ENCODE measurements around the gene CABYR. TPM values are rescaled to one million over a fixed set of nuclear protein-coding genes. Genes with fewer than 3 reads are reported as not detected.

The CABYR gene
- total RNA-seq, 4 donors from 2014 or later = 0.26 to 1.1 (median 0.78) TPM

- intact Hi-C loops (cut with DNase I) = no loop called here
- WGBS, 2 donors = 73 to 88% methylated on average over 7 of the region's 8 CpGs
- no peak overlapping the region for H3K27ac ChIP-seq
- no peak for TF ChIP-seq CTCF (IDR thresholded peaks at IDR 0.05)
- TF ChIP-seq POLR2A (IDR thresholded peaks at IDR 0.05) = no peak
- no peaks in the 10 kb centered on the region for H3K27me3 ChIP-seq
- DNase-seq = no peak
- no peaks in the 10 kb centered on the region for H3K9me3 ChIP-seq
- no peaks in the 10 kb centered on the region for H3K36me3 ChIP-seq
- H3K4me1 ChIP-seq = no peaks in the 10 kb centered on the region
- no peak overlapping the region for H3K4me3 ChIP-seq
Observed at GRCh38 chr18:24201699-24202687, 63.1 kb downstream of the CABYR start.

GRCh38 chr18:24204904-24205303 lies 66.0 kb downstream of the CABYR start:
- Histone ChIP-seq H3K27me3 (no peaks in the 10 kb centered on the region), H3K4me1 (peaks cover 0 to 11% (median 0%) of the 10 kb centered on the region in 3 donors), H3K4me3 (no peak overlapping the region), H3K9me3 (no peaks in the 10 kb centered on the region), H3K36me3 (no peaks in the 10 kb centered on the region), H3K27ac (no peak overlapping the region)
- TF ChIP-seq POLR2A (IDR thresholded peaks at IDR 0.05) (no peak), CTCF (IDR thresholded peaks at IDR 0.05) (no peak)
- intact Hi-C loops (cut with DNase I) = no loop called here
- DNase-seq = no peak
- whole genome bisulfite sequencing, 2 donors = 77 to 79% methylated on average over 3 of the region's 3 CpGs

- Histone ChIP-seq H3K4me3 (no peak overlapping the region), H3K4me1 (peaks cover 0 to 28% (median 4%) of the 10 kb centered on the region in 3 donors), H3K36me3 (no peaks in the 10 kb centered on the region), H3K9me3 (no peaks in the 10 kb centered on the region), H3K27me3 (no peaks in the 10 kb centered on the region), H3K27ac (no peak overlapping the region)
- 23 to 29% methylated on average over 2 of the region's 2 CpGs for WGBS, 2 donors
- intact Hi-C loops (cut with DNase I) = no loop called here
- no peak for DNase-seq
- TF ChIP-seq CTCF (IDR thresholded peaks at IDR 0.05) = no peak
Observed at GRCh38 chr18:24208270-24209035, 69.6 kb downstream of the CABYR start.

GRCh38 chr18:24209558-24209957 lies 70.7 kb downstream of the CABYR start:
- no peaks in the 10 kb centered on the region for H3K9me3 ChIP-seq
- WGBS, 2 donors = 52 to 58% methylated on average over 6 of the region's 6 CpGs

More at GRCh38 chr18:24209558-24209957, 70.7 kb downstream of the CABYR start:
- Histone ChIP-seq H3K27ac (no peak overlapping the region), H3K4me1 (peaks cover 5 to 39% (median 7%) of the 10 kb centered on the region in 3 donors), H3K4me3 (no peak overlapping the region), H3K27me3 (no peaks in the 10 kb centered on the region), H3K36me3 (no peaks in the 10 kb centered on the region)
- no peak for DNase-seq
- no peak for TF ChIP-seq POLR2A (IDR thresholded peaks at IDR 0.05)
- TF ChIP-seq CTCF (IDR thresholded peaks at IDR 0.05) = no peak
- intact Hi-C loops (cut with DNase I) = no loop called here

Small RNA genes within 50 kb of the gene (small RNA-seq; reads per million reads assigned to genes)
- gene RF00017 = 0 reads per million in 4 donors
- gene RNA5SP452 = 0.35 to 1.8 (median 1.0) reads per million in 4 donors
- gene RNU5A-6P = 0 to 0.14 (median 0.04) reads per million in 4 donors

Other genes with a start within 250 kb of the CABYR start
- 10 to 100 TPM; 12.3 to 35.9 (median 24.8) TPM for gene TTC39C, start 124.3 kb upstream of the CABYR start, total RNA-seq